Chondrocyte (in vitro differentiated cells): ENCODE data around the gene EPHA4. TPM values are rescaled to one million over a fixed set of nuclear protein-coding genes. Genes with fewer than 3 reads are reported as not detected.

Source experiments
- DNase-seq: peaks from one replicate; pipeline ENCODE4 v3.0.0; 2021; ENCODE audit warnings: mixed read lengths, low spot score
- H3K27ac Mint-ChIP-seq: one replicate; pipeline ENCODE4 v1.8.0; 2021; ENCODE audit warnings: mild to moderate bottlenecking, moderate library complexity, mixed read lengths; ENCODE audit not compliant: unreplicated experiment
- H3K27me3 Mint-ChIP-seq: 2 replicates; pipeline ENCODE4 v1.8.0; 2021; ENCODE audit warnings: low read depth, mixed read lengths
- H3K36me3 Mint-ChIP-seq: 2 replicates; pipeline ENCODE4 v1.8.0; 2021; ENCODE audit warnings: low read depth, mixed read lengths
- H3K4me1 Mint-ChIP-seq: 2 replicates; pipeline ENCODE4 v1.8.0; 2021; ENCODE audit warnings: low read depth, mild to moderate bottlenecking, mixed read lengths
- H3K4me3 Mint-ChIP-seq: one replicate; pipeline ENCODE4 v1.8.0; 2021; ENCODE audit warnings: mild to moderate bottlenecking, moderate library complexity, mixed read lengths; ENCODE audit not compliant: unreplicated experiment
- H3K9me3 Mint-ChIP-seq: 2 replicates; pipeline ENCODE4 v1.8.0; 2021; ENCODE audit warnings: low read depth, mixed read lengths
- CTCF ChIP-seq: fragments of 200-600 bp; sonication (generic); IDR thresholded peaks from 2 replicates; pipeline ENCODE4 v1.5.0; 2021; ENCODE audit warnings: antibody characterized with exemption, mild to moderate bottlenecking, moderate library complexity
- total RNA-seq: library from RNA; stranded (reverse); gene quantifications from 3 replicates; pipeline ENCODE4 v1.2.1, GENCODE V29; 2021

Gene EPHA4
- total RNA-seq, 1 donor from 2014 or later: 3.9 TPM

- no peak overlapping the region for H3K4me3 Mint-ChIP-seq
- no peak for TF ChIP-seq CTCF
- H3K27ac Mint-ChIP-seq: no peak overlapping the region
- no peaks in the 10 kb centered on the region for H3K27me3 Mint-ChIP-seq
- no peak for DNase-seq
- no peaks in the 10 kb centered on the region for H3K4me1 Mint-ChIP-seq
- H3K36me3 Mint-ChIP-seq: no peaks in the 10 kb centered on the region
- H3K9me3 Mint-ChIP-seq: peaks cover 12% of the 10 kb centered on the region
Observed at GRCh38 chr2:221410487-221410886, 161.6 kb downstream of the EPHA4 start.

DNA sequence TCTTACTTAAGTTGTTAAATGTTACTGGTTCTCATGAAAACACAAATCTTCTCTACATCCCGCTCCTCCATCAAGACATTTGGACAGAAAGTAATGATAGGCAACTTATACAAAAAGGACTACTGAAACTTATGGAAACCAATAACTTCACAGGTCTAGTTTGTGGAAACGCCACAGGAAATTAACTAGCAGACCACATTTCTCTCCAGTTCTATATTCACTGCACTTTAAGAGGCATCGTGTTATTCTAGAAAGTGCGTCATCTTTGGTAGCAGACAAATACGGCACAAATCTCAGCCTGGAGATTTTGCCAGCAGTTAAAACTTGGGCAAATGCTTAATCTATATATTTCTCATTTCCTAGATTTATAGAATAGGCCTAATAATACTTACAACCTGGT is 164.3 kb downstream of the EPHA4 start:
- DNase-seq: no peak
- Mint-ChIP-seq H3K27me3 (peaks cover 2% of the 10 kb centered on the region), H3K4me1 (no peaks in the 10 kb centered on the region), H3K27ac (no peak overlapping the region), H3K36me3 (no peaks in the 10 kb centered on the region), H3K9me3 (peaks cover 16% of the 10 kb centered on the region), H3K4me3 (no peak overlapping the region)
- TF ChIP-seq CTCF: no peak

- DNase-seq: no peak
- Mint-ChIP-seq H3K27me3 (peaks cover 2% of the 10 kb centered on the region), H3K4me3 (no peak overlapping the region), H3K9me3 (peaks cover 13% of the 10 kb centered on the region), H3K36me3 (no peaks in the 10 kb centered on the region), H3K4me1 (no peaks in the 10 kb centered on the region), H3K27ac (no peak overlapping the region)
- no peak for TF ChIP-seq CTCF
Observed at GRCh38 chr2:221405521-221405920, 166.6 kb downstream of the EPHA4 start.

- Mint-ChIP-seq H3K27ac (no peak overlapping the region), H3K27me3 (peaks cover 2% of the 10 kb centered on the region), H3K4me3 (no peak overlapping the region), H3K4me1 (no peaks in the 10 kb centered on the region), H3K9me3 (peaks cover 38% of the 10 kb centered on the region), H3K36me3 (peaks cover 10% of the 10 kb centered on the region)
- no peak for TF ChIP-seq CTCF
- DNase-seq: no peak
Observed at GRCh38 chr2:221402072-221402471, 170.0 kb downstream of the EPHA4 start.

GRCh38 chr2:221400411-221400810 is 171.7 kb downstream of the EPHA4 start:
- Mint-ChIP-seq H3K4me3 (no peak overlapping the region), H3K27me3 (peaks cover 2% of the 10 kb centered on the region), H3K4me1 (no peaks in the 10 kb centered on the region)

More at GRCh38 chr2:221400411-221400810, 171.7 kb downstream of the EPHA4 start:
- H3K9me3 Mint-ChIP-seq: peaks cover 28% of the 10 kb centered on the region
- TF ChIP-seq CTCF: no peak
- H3K27ac Mint-ChIP-seq: no peak overlapping the region
- DNase-seq: no peak
- H3K36me3 Mint-ChIP-seq: peaks cover 10% of the 10 kb centered on the region
